H1 (cell line): Measurements from ENCODE around the gene UTS2R. TPM values are rescaled to one million over a fixed set of nuclear protein-coding genes. Genes with fewer than 3 reads are reported as not detected.

Experiments
- EGR1 ChIP-seq: IDR thresholded peaks from 2 replicates; pipeline ENCODE4 v1.6.1; 2011; ENCODE audit warnings: low read depth, low read length, borderline replicate concordance
- GTF2F1 ChIP-seq: IDR thresholded peaks from 2 replicates; pipeline ENCODE4 v1.6.1; 2012; ENCODE audit warnings: low read depth, low read length, improper control_type of control experiment, borderline replicate concordance
- RNF2 ChIP-seq: fragments of 200-900, 300-1000 bp; sonication (generic); IDR thresholded peaks from 2 replicates; pipeline ENCODE4 v1.7.1; 2016; ENCODE audit warnings: borderline replicate concordance, low read depth, mild to moderate bottlenecking, antibody characterized with exemption, low read length; ENCODE audit not compliant: poor library complexity, severe bottlenecking; ENCODE audit errors: missing control alignments
- polyA plus RNA-seq, 7 experiments: library from polyadenylated mRNA; depleted of rRNA in 3 of 7; stranded (reverse) in 5 of 7; unstranded in 2 of 7; fragments of >200 nt in 5 of 7; fragments of 200-250 nt in 2 of 7; gene quantifications; 1 replicate in 5 of 7; 2 replicates in 1 of 7; 4 replicates in 1 of 7; pipeline versions ENCODE4 v1.2.1 to v1.2.3, GENCODE V29; 2011 to 2013; ENCODE audit warnings: missing spikeins in 2 of 7, mixed read lengths in 2 of 7
- total RNA-seq: library from RNA; stranded (reverse); fragmentation: NEBNext Ultra II Directional; extraction: Animal tissue kit (Norgen Biotek cat#: 25700); gene quantifications from 2 replicates; pipeline ENCODE4 v1.2.1, GENCODE V29; 2021
- TF ChIP-seq, protein P1 (sequence below): fragments of 300-600 bp; sonication (generic); IDR thresholded peaks from 2 replicates; pipeline ENCODE4 v1.7.1; 2012; ENCODE audit warnings: low read length, moderate library complexity, mild to moderate bottlenecking, inconsistent platforms; ENCODE audit not compliant: insufficient replicate concordance
- TF ChIP-seq, protein P2 (sequence below): IDR thresholded peaks from 2 replicates; pipeline ENCODE4 v1.6.1; 2012; ENCODE audit warnings: low read length, inconsistent platforms

Gene UTS2R
- total and polyA plus RNA-seq, 2 of the 8 experiments (the other 6 are each of a cell fraction or from before 2014, with no cell fraction given), result 0.27 TPM; not detected in 1

DNA sequence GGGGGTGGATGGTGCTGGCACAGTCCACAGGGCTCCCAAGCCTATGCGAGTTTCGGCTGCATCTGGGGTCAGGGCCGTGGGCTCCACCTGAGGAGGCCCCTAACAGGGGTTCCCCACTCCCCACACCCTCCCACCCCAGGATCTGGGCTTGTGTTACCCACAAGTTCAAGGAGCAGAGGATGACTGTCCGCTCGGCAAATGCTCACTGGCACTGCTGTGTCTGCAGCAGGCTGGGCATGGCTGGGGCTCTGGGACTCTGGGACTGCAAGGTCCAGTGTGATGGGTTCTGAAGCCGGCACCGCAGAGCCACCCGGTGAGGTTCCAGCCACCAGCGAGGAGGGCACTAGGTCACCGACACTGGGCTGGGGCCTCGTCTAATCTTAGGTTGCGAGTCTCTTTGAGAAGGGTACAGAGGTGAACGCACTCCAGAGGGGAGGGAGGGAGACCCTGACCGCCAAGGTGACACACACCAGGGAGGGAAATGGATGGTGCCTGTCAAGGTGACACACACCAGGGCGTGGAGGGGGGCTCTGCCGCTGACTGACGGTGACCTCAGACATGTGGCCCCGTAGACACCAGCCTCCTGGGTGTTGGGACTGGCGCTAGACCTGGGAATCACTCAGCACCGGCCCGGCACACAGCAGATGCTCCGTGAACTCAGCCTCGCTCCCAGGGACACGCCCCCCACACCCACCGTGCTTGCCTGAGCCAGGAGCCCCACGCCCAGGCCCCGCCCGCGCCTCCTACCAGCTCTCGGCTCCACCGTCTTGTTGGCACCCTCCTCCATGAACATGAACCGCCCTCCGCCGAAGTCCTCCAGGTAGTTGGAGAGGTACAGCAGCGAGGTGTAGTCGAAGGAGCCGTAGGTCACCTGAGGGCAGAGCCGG, 26.1 kb downstream of the UTS2R start (continued):
- TF ChIP-seq, protein P1, sequence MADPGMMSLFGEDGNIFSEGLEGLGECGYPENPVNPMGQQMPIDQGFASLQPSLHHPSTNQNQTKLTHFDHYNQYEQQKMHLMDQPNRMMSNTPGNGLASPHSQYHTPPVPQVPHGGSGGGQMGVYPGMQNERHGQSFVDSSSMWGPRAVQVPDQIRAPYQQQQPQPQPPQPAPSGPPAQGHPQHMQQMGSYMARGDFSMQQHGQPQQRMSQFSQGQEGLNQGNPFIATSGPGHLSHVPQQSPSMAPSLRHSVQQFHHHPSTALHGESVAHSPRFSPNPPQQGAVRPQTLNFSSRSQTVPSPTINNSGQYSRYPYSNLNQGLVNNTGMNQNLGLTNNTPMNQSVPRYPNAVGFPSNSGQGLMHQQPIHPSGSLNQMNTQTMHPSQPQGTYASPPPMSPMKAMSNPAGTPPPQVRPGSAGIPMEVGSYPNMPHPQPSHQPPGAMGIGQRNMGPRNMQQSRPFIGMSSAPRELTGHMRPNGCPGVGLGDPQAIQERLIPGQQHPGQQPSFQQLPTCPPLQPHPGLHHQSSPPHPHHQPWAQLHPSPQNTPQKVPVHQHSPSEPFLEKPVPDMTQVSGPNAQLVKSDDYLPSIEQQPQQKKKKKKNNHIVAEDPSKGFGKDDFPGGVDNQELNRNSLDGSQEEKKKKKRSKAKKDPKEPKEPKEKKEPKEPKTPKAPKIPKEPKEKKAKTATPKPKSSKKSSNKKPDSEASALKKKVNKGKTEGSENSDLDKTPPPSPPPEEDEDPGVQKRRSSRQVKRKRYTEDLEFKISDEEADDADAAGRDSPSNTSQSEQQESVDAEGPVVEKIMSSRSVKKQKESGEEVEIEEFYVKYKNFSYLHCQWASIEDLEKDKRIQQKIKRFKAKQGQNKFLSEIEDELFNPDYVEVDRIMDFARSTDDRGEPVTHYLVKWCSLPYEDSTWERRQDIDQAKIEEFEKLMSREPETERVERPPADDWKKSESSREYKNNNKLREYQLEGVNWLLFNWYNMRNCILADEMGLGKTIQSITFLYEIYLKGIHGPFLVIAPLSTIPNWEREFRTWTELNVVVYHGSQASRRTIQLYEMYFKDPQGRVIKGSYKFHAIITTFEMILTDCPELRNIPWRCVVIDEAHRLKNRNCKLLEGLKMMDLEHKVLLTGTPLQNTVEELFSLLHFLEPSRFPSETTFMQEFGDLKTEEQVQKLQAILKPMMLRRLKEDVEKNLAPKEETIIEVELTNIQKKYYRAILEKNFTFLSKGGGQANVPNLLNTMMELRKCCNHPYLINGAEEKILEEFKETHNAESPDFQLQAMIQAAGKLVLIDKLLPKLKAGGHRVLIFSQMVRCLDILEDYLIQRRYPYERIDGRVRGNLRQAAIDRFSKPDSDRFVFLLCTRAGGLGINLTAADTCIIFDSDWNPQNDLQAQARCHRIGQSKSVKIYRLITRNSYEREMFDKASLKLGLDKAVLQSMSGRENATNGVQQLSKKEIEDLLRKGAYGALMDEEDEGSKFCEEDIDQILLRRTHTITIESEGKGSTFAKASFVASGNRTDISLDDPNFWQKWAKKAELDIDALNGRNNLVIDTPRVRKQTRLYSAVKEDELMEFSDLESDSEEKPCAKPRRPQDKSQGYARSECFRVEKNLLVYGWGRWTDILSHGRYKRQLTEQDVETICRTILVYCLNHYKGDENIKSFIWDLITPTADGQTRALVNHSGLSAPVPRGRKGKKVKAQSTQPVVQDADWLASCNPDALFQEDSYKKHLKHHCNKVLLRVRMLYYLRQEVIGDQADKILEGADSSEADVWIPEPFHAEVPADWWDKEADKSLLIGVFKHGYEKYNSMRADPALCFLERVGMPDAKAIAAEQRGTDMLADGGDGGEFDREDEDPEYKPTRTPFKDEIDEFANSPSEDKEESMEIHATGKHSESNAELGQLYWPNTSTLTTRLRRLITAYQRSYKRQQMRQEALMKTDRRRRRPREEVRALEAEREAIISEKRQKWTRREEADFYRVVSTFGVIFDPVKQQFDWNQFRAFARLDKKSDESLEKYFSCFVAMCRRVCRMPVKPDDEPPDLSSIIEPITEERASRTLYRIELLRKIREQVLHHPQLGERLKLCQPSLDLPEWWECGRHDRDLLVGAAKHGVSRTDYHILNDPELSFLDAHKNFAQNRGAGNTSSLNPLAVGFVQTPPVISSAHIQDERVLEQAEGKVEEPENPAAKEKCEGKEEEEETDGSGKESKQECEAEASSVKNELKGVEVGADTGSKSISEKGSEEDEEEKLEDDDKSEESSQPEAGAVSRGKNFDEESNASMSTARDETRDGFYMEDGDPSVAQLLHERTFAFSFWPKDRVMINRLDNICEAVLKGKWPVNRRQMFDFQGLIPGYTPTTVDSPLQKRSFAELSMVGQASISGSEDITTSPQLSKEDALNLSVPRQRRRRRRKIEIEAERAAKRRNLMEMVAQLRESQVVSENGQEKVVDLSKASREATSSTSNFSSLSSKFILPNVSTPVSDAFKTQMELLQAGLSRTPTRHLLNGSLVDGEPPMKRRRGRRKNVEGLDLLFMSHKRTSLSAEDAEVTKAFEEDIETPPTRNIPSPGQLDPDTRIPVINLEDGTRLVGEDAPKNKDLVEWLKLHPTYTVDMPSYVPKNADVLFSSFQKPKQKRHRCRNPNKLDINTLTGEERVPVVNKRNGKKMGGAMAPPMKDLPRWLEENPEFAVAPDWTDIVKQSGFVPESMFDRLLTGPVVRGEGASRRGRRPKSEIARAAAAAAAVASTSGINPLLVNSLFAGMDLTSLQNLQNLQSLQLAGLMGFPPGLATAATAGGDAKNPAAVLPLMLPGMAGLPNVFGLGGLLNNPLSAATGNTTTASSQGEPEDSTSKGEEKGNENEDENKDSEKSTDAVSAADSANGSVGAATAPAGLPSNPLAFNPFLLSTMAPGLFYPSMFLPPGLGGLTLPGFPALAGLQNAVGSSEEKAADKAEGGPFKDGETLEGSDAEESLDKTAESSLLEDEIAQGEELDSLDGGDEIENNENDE, result no peak
- TF ChIP-seq GTF2F1, result no peak
- no peak for TF ChIP-seq RNF2
- TF ChIP-seq, protein P2, sequence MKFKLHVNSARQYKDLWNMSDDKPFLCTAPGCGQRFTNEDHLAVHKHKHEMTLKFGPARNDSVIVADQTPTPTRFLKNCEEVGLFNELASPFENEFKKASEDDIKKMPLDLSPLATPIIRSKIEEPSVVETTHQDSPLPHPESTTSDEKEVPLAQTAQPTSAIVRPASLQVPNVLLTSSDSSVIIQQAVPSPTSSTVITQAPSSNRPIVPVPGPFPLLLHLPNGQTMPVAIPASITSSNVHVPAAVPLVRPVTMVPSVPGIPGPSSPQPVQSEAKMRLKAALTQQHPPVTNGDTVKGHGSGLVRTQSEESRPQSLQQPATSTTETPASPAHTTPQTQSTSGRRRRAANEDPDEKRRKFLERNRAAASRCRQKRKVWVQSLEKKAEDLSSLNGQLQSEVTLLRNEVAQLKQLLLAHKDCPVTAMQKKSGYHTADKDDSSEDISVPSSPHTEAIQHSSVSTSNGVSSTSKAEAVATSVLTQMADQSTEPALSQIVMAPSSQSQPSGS, result no peak
- no peak for TF ChIP-seq EGR1
